Fibroblast of the conjunctiva (primary cell): ENCODE results near the gene KIR2DL4.
"Not testable (repeated sequence)": the region's sequence is repeated elsewhere in the genome, so short reads cannot be mapped to it uniquely, and the experiment has no call there.

ENCODE experiments used
- DNase-seq: peaks from one replicate; pipeline ENCODE4 v3.0.0-alpha.2; 2010; ENCODE audit warnings: low read depth

Gene KIR2DL4

GRCh38 chr19:54803410-54803809, at the start of gene KIR2DL4:
Gene KIR2DL4, plus strand, starts transcription at chr19:54803610. Its CDS starts 42 bp downstream, at chr19:54803652.
- DNase-seq: no peak

- not testable (repeated sequence) for DNase-seq
Measured at GRCh38 chr19:54756204-54757110, 47.0 kb upstream of the KIR2DL4 start.

GRCh38 chr19:54758577-54758976, 44.8 kb upstream of the KIR2DL4 start:
- DNase-seq: not testable (repeated sequence)

DNA sequence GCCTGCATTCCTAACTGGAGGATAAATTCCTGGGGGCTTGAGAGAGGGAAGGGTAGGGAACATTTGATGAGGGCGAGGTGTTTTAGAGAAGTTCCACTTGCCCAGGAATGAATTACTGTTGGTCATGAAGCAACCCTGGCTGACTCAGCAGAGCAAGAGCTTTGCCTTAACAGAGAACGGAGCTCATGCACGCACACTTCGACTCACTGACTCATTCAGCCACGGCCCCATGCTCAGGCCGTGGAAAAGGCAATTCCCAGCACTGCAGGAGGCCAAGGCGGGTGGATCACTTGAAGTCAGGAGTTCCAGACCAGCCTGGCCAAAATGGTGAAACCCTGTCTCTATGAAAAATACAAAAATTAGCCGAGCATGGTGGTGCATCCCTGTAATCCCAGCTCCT, 39.2 kb upstream of the KIR2DL4 start:
- DNase-seq: not testable (repeated sequence)

DNA sequence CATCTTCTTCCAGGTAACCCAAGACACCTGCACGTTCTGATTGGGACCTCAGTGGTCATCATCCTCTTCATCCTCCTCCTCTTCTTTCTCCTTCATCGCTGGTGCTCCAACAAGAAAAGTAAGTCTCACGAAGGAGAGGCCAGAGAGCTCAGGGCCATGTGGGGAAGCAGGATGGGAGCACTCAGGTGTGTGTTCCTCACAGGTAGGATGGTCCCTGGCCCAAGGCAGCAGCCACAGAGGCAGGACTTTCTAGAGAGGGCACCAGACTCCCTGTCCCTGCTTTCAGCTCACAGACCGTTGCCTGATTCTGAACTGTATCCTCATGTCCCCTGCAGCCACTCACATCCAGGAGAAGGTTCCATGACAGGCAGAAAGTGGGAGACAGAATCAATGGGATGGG, 36.9 kb upstream of the KIR2DL4 start:
- DNase-seq: not testable (repeated sequence)

- not testable (repeated sequence) for DNase-seq
Measured at GRCh38 chr19:54769646-54770045, 33.8 kb upstream of the KIR2DL4 start, which contains the start of gene KIR2DL1. Gene KIR2DL1, plus strand, starts transcription at chr19:54769793. Its CDS starts 58 bp downstream, at chr19:54769851.

DNA sequence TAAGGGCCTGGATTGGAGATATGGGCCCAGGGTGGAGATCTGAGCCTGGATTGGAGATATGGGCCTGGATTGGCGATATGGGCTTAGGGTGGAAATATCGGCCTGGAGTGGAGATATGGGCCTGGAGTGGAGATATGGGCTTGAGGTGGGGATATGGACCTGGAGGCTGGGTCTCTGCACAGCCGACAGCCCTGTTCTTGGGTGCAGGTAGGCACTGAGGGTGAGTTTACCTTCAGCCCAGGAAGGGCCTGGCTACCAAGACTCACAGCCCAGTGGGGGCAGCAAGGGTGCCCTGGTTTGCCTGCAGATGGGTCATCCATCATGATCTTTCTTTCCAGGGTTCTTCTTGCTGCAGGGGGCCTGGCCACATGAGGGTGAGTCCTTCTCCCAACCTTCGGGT, 32.9 kb upstream of the KIR2DL4 start:
- DNase-seq: not testable (repeated sequence)

- DNase-seq: not testable (repeated sequence)
Measured at GRCh38 chr19:54771018-54771960, 32.1 kb upstream of the KIR2DL4 start.

DNA sequence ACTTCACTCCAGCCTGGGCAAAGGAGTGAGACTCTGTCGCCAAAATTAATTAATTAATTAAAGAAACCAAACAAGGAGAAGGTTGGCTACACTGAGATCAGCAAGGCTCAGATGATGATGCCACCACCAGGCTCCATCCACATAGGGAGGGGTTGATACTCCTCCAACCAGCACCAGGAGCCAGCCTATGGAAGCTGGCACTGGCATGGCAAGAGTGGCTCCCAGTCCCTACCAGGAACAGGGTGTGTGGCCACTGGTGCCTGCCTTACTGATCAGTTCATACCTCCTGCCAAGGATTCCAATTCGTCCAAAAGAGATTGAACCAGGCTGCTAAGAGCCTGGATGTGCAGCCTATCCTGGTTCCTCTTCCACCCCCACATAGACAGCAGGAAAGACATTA, 30.7 kb upstream of the KIR2DL4 start:
- not testable (repeated sequence) for DNase-seq

- DNase-seq: not testable (repeated sequence)
Measured at GRCh38 chr19:54775095-54775815, 28.2 kb upstream of the KIR2DL4 start.

DNA sequence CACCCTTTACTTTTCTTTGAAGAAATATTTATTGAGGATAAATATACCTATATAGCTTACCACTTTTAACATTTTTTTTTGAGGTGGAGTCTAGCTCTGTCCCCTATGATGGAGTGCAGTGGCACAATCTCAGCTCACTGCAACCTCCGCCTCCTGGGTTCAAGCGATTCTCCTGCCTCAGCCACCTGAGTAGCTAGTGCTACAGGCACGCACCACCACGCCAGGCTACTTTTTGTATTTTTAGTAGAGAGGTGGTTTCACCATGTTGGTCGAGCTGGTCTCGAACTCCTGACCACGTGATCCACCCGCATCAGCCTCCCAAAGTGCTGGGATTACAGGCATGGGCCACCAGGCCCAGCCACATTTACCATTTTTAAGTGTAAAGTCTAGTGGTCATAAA, 27.6 kb upstream of the KIR2DL4 start:
- DNase-seq: not testable (repeated sequence)

DNA sequence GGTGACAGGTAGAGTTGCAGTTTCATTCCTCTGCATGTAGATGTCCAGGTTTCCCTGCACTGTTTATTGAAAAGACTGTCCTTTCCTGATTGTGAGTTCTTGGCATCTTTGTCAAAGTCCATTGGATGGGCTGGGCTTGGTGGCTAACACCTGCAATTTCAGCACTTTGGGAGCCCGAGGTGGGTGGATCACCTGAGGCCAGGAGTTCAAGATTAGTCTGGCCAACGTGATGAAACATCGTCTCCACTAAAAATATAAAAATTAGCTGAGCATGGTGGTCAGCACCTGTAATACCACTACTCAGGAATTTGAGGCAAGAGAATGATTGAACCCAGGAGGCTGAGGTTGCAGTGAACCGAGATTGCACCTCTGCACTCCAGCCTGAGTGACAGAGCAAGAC, 25.6 kb upstream of the KIR2DL4 start:
- DNase-seq: not testable (repeated sequence)

GRCh38 chr19:54778896-54779295, 24.5 kb upstream of the KIR2DL4 start:
- DNase-seq: not testable (repeated sequence)

DNA sequence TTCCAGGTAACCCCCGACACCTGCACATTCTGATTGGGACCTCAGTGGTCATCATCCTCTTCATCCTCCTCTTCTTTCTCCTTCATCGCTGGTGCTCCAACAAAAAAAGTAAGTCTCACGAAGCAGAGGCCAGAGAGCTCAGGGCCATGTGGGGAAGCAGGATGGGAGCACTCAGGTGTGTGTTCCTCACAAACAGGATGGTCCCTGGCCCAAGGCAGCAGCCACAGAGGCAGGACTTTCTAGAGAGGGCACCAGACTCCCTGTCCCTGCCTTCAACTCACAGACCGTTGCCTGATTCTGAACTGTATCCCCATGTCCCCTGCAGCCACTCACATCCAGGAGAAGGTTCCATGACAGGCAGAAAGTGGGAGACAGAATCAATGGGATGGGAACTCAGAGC, 20.5 kb upstream of the KIR2DL4 start:
- DNase-seq: not testable (repeated sequence)

GRCh38 chr19:54786091-54786723, 17.2 kb upstream of the KIR2DL4 start:
- DNase-seq: not testable (repeated sequence)

DNA sequence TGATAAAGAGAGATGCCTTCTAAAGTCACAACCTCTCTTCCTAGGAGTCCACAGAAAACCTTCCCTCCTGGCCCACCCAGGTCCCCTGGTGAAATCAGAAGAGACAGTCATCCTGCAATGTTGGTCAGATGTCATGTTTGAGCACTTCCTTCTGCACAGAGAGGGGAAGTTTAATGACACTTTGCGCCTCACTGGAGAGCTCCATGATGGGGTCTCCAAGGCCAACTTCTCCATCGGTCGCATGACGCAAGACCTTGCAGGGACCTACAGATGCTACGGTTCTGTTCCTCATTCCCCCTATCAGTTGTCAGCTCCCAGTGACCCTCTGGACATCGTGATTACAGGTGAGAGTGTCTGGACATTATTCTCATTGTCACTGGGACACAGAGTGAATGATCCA, 15.3 kb upstream of the KIR2DL4 start:
- not testable (repeated sequence) for DNase-seq

DNA sequence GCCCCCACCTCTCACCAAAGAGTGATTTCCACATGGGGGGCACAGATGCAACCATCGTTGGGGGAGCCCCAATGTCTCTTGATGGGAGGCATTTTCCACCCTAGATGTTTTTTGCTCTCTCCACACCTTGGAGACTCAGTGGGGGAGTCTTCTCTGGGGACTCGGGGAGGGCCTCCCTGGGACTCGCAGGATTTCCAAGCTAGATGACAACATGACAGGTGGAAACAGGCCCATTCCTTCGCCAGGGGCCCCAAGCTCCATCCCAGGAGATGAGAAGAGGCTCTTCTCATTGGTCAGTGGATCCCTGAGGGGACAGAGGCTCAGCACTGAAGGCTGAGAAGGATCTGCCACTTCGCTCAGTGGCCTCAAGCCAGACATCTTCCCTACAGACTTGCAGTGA, 12.7 kb upstream of the KIR2DL4 start:
- DNase-seq: no peak

GRCh38 chr19:54791476-54791875, 11.9 kb upstream of the KIR2DL4 start:
- DNase-seq: no peak

DNA sequence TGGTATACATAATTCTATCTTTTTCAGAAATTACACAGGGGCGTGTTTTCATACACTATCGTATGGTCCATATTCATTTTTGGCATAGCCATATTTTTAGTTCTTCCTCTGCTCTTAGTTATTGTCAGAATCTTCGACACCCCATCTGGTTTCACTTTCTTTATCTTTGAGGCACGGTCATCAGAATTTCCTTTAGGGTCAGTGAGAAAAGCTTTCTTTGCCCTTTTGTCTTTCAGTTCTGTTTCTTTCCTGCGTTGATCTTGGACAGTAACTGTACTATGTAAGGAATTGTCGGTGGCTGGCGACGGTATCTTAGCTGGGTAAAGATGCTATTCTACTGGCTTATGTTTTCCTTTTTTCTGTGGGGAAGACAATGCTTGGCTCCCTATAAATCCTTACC, 10.6 kb upstream of the KIR2DL4 start:
- no peak for DNase-seq

DNA sequence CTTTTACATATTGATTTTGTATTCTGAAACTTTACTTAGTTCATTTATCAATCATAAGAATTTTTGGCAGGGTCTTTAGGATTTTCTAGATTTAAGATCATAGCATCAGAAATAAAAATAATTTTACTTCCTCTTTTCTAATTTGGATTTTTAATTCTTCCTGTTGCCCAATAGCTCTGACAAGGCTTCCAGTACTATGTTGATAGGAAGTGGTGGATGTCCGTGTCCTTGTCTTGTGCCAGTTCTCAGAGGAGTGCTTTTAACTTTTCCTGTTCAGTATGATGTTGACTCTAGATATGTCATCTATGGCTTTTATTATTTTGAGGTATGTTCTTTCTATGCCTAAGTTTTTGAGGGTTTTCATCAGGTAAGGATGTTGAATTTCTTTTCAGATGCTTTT, 7.7 kb upstream of the KIR2DL4 start:
- no peak for DNase-seq

GRCh38 chr19:54804101-54804500, 691 bp downstream of the KIR2DL4 start:
- DNase-seq: no peak
